OCI-LY3 (cell line): ENCODE measurements around the gene JAG2.

Experiments
- EZH2phosphoT487 ChIP-seq: fragments of 200-600 bp; shearing (Covaris generic); IDR thresholded peaks from 2 replicates; pipeline ENCODE4 v1.6.1; 2018; ENCODE audit warnings: antibody characterized with exemption, mixed run types, low read depth
- TF ChIP-seq, protein P1 (sequence below): fragments of 200-600, 300-600 bp; sonication (generic); IDR thresholded peaks from 2 replicates; pipeline ENCODE4 v1.5.1; 2014; ENCODE audit warnings: antibody characterized with exemption, low read length, low read depth

DNA sequence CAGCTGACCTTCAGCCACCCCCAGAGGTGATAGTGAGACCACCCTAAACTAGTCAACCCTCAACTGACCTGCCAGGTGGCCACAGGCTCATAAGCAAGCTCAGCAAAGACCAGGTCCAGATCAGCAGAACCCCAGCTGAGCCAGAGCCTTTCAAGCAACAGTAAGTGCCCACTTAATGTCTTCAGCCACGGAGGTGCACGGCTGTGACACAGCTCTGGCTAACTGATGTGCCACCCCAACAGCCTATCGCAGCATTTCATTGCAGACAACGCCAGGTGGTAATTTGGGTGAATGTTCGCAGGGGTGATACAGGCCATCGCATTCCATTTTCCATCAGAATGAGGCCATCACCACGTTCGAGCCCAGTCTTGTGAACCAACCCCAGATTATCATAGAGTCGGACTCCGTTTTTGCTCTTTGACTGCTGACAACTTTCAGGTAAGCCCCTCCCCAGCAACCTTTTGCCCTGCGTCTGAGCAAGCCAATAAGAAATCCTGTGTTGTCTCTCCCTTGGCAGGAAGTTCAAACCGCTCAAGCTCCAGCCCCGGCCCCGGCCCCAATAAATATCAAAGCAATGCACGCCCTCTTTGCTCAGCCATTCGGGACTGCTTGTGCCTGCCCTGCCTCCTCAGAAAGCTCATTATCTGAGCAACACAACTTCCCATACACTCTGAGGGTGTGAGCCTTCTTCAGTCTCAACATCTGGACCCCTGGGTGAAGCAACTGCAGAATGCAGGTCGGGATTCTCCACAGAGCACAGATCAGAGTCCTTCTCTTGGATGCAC is 44.4 kb downstream of the JAG2 start:
- TF ChIP-seq, protein P1, sequence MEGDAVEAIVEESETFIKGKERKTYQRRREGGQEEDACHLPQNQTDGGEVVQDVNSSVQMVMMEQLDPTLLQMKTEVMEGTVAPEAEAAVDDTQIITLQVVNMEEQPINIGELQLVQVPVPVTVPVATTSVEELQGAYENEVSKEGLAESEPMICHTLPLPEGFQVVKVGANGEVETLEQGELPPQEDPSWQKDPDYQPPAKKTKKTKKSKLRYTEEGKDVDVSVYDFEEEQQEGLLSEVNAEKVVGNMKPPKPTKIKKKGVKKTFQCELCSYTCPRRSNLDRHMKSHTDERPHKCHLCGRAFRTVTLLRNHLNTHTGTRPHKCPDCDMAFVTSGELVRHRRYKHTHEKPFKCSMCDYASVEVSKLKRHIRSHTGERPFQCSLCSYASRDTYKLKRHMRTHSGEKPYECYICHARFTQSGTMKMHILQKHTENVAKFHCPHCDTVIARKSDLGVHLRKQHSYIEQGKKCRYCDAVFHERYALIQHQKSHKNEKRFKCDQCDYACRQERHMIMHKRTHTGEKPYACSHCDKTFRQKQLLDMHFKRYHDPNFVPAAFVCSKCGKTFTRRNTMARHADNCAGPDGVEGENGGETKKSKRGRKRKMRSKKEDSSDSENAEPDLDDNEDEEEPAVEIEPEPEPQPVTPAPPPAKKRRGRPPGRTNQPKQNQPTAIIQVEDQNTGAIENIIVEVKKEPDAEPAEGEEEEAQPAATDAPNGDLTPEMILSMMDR: no peak
- no peak for TF ChIP-seq EZH2phosphoT487
